HepG2 (cell line): Measurements from ENCODE around the gene MTHFR. TPM values are rescaled to one million over a fixed set of nuclear protein-coding genes. Genes with fewer than 3 reads are reported as not detected.

Source experiments
- ATAC-seq: fragments of 200-7000 bp; cut with Tn5 transposase; 3 replicates; pipeline ENCODE4 v1.9.1; 2020; ENCODE audit warnings: mild to moderate bottlenecking, moderate library complexity
- BruUV-seq: library from RNA; stranded (reverse); fragments of 400-500 nt; replicated peaks from 2 replicates; lab custom pipeline; 2021; lab: Mats Ljungman, UMichigan
- CTCF ChIA-PET: fragments of 300-600 bp; formaldehyde crosslinking; extraction: SDS; loops from one replicate; lab custom pipeline; 2021; ENCODE audit warnings: low total read pairs, inconsistent platforms, low intra/inter-chr PET ratio; lab: Yijun Ruan, JAX
- POLR2A ChIA-PET: fragments of 350-600 bp; sonication (Branson Sonifier 250); formaldehyde crosslinking; loops from one replicate; lab custom pipeline; 2020; ENCODE audit warnings: antibody characterized with exemption, inconsistent platforms; lab: Yijun Ruan, JAX
- DNase-seq: peaks from one replicate; pipeline ENCODE4 v3.0.0-alpha.2; 2015; ENCODE audit warnings: low spot score
- FAIRE-seq: peaks from 3 replicates; lab custom pipeline; 2011; peaks lifted over from hg19 to GRCh38; lab: Jason Lieb, UNC
- H2AFZ ChIP-seq: one replicate; pipeline ENCODE4 v1.6.1; 2011; ENCODE audit warnings: low read length, inconsistent platforms
- H3K27ac ChIP-seq: fragments of 300-600 bp; 3 replicates; pipeline ENCODE4 v1.8.0; 2011; ENCODE audit warnings: mixed run types, mild to moderate bottlenecking, mixed read lengths, low read length, inconsistent platforms; ENCODE audit not compliant: insufficient read depth; ENCODE audit errors: extremely low read length
- H3K27me3 ChIP-seq, 2 experiments: fragments of 200-600 bp in 1 of 2; 2 replicates in 1 of 2; 3 replicates in 1 of 2; pipeline versions ENCODE4 v1.6.0 to v1.8.0; 2011; ENCODE audit warnings: low read length in 2 of 2, mild to moderate bottlenecking in 2 of 2, moderate library complexity in 2 of 2, inconsistent platforms in 1 of 2; ENCODE audit not compliant: insufficient read depth in 2 of 2, control insufficient read depth in 1 of 2
- H3K36me3 ChIP-seq, 2 experiments: fragments of 200-600 bp in 1 of 2; replicated peaks in 1 of 2; 2 replicates in 1 of 2; 3 replicates in 1 of 2; pipeline versions ENCODE4 v1.5.1 to v1.8.0; 2011; ENCODE audit warnings: low read length in 2 of 2, inconsistent platforms in 1 of 2; ENCODE audit not compliant: insufficient read depth in 2 of 2, control insufficient read depth in 1 of 2
- H3K4me1 ChIP-seq: 2 replicates; pipeline ENCODE4 v1.5.1; 2012; ENCODE audit warnings: low read length, inconsistent platforms; ENCODE audit not compliant: insufficient read depth
- H3K4me2 ChIP-seq: 2 replicates; pipeline ENCODE4 v1.6.0; 2011; ENCODE audit warnings: low read depth, low read length, inconsistent platforms
- H3K4me3 ChIP-seq, 3 experiments: fragments of 200-600 bp in 1 of 3; sonication (generic), shearing (Covaris generic) in 1 of 3; replicated peaks in 1 of 3; 2 replicates each; pipeline ENCODE4 v1.5.1; 2011 to 2016; ENCODE audit warnings: low read length in 3 of 3, inconsistent platforms in 2 of 3, low read depth in 2 of 3, mild to moderate bottlenecking in 2 of 3, control low read depth in 1 of 3, mixed read lengths in 1 of 3; ENCODE audit not compliant: insufficient read depth in 1 of 3
- H3K79me2 ChIP-seq: one replicate; pipeline ENCODE4 v1.6.1; 2011; ENCODE audit warnings: low read length, inconsistent platforms; ENCODE audit not compliant: insufficient read depth
- H3K9ac ChIP-seq: 2 replicates; pipeline ENCODE4 v1.6.0; 2011; ENCODE audit warnings: mild to moderate bottlenecking, low read depth, low read length, inconsistent platforms; ENCODE audit not compliant: insufficient read depth
- H3K9me3 ChIP-seq: 2 replicates; pipeline ENCODE4 v1.5.1; 2012; ENCODE audit warnings: mild to moderate bottlenecking, low read length
- H4K20me1 ChIP-seq: 2 replicates; pipeline ENCODE4 v1.6.0; 2011; ENCODE audit warnings: inconsistent platforms, mild to moderate bottlenecking, low read length, moderate library complexity; ENCODE audit not compliant: insufficient read depth
- FOXP1 ChIP-seq, 2 experiments: fragments of 450-650 bp in 1 of 2; IDR thresholded peaks; 2 replicates each; pipeline ENCODE4 v1.6.1; 2017 to 2018; ENCODE audit warnings: antibody characterized with exemption in 1 of 2
- SMAD9 ChIP-seq: sonication (generic); formaldehyde crosslinking; IDR thresholded peaks from 2 replicates; pipeline ENCODE4 v1.5.1; 2020; ENCODE audit warnings: mild to moderate bottlenecking, missing genetic modification reagents
- ZNF17 ChIP-seq: sonication (generic); formaldehyde crosslinking; IDR thresholded peaks from 2 replicates; pipeline ENCODE4 v1.5.0; 2020; ENCODE audit warnings: mild to moderate bottlenecking, missing genetic modification reagents
- ZNF432 ChIP-seq: sonication (generic); formaldehyde crosslinking; IDR thresholded peaks from 2 replicates; pipeline ENCODE4 v1.5.0; 2020; ENCODE audit warnings: missing genetic modification reagents, mild to moderate bottlenecking, borderline replicate concordance
- ZNF781 ChIP-seq: sonication (generic); formaldehyde crosslinking; IDR thresholded peaks from 2 replicates; pipeline ENCODE4 v1.5.1; 2020; ENCODE audit warnings: borderline replicate concordance, mild to moderate bottlenecking, missing genetic modification reagents; ENCODE audit errors: not compliant biosample characterization
- ZNF850 ChIP-seq: sonication (generic); formaldehyde crosslinking; conservative IDR thresholded peaks from 2 replicates; pipeline ENCODE4 v1.9.0; 2021; ENCODE audit warnings: mild to moderate bottlenecking, missing genetic modification reagents
- WGBS: methylation state at CpG from one replicate; pipeline ENCODE4 v1.1.6; 2017; ENCODE audit warnings: low lambda C conversion rate; 5-methylcytosine and 5-hydroxymethylcytosine counted together
- in situ Hi-C: cut with HindIII; loops from 2 replicates; pipeline ENCODE4 v1.10.0; 2017; ENCODE audit warnings: low pct_unique_long_range_greater_than_20kb; ENCODE audit not compliant: extremely low pct_ligation_motif_present
- intact Hi-C: fragments of 100-400 bp; cut with micrococcal nuclease; formaldehyde crosslinking; loops from one replicate; pipeline ENCODE4 v1.10.0; 2022; ENCODE audit not compliant: unreplicated experiment
- polyA plus RNA-seq, 8 experiments: library from polyadenylated mRNA; depleted of rRNA in 3 of 8; stranded (reverse) in 7 of 8; unstranded in 1 of 8; fragments of >200 nt; fragmentation: Illumina TruSeq in 4 of 8; extraction: Trizol in 4 of 8; gene quantifications; 2 replicates each; pipeline versions ENCODE4 v1.2.1 to v1.2.3, GENCODE V29; 2011 to 2016; ENCODE audit warnings: low read depth in 4 of 8, missing spikeins in 1 of 8, mixed read lengths in 1 of 8; ENCODE audit not compliant: insufficient read depth in 1 of 8
- total RNA-seq, 5 experiments: library from RNA; depleted of rRNA; stranded (reverse); fragments of >200 nt; fragmentation: Illumina TruSeq; extraction: Trizol; gene quantifications; 2 replicates each; pipeline ENCODE4 v1.2.3, GENCODE V29; 2016; ENCODE audit warnings: low read depth in 1 of 5
- TF ChIP-seq, protein P1 (sequence below): sonication (generic); formaldehyde crosslinking; IDR thresholded peaks from 2 replicates; pipeline ENCODE4 v1.5.0; 2020; ENCODE audit warnings: mild to moderate bottlenecking, missing genetic modification reagents
- TF ChIP-seq, protein P2 (sequence below): sonication (generic); formaldehyde crosslinking; IDR thresholded peaks from 2 replicates; pipeline ENCODE4 v1.4.0; 2020; ENCODE audit warnings: missing genetic modification reagents, mild to moderate bottlenecking, borderline replicate concordance
- TF ChIP-seq, protein P3 (sequence below): sonication (generic); formaldehyde crosslinking; IDR thresholded peaks from 2 replicates; pipeline ENCODE4 v1.5.0; 2020; ENCODE audit warnings: missing genetic modification reagents, mild to moderate bottlenecking, borderline replicate concordance
- TF ChIP-seq, protein P4 (sequence below): sonication (generic); formaldehyde crosslinking; IDR thresholded peaks from 2 replicates; pipeline ENCODE4 v1.5.1; 2020; ENCODE audit warnings: missing genetic modification reagents, mild to moderate bottlenecking, borderline replicate concordance

Gene MTHFR
- total and polyA plus RNA-seq, 2 of the 13 experiments (the other 11 are each of a cell fraction or from before 2014, with no cell fraction given): 3.8 to 8.2 TPM

DNA sequence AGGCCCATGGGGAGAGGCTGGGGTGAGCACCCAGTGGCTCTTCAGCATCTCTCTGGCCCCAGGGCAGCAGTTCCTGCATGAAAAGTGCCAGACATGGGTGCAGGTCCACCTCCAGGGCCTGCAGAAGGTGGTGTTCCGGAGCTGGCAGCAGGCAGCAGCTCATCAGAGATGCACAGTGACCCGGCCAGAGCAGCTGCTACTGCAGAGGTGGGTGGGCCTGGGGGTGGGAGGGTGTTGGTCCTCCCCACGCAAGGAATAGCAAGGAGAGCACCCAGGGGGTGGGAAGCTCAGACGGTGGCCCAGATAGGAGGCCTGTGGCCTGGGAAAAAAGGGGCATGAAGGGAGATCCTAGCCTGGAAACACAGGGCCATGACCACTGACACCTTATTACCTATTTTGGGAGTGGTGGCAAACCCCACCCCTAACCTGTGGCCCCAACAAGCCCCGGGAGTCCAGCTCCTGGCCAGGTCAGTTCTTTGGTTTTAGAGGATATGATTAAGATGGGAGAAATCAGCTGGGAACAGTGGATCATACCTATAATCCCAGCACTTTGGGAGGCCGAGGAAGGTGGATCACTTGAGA is 23.5 kb downstream of the MTHFR start:
- no peaks in the 10 kb centered on the region for H3K9me3 ChIP-seq
- no peaks in the 10 kb centered on the region for H3K36me3 ChIP-seq
- ChIA-PET POLR2A (interaction anchor here (0.6 kb wide), 1 partner anchor 16 kb away, joined by 3 read pairs; no protein-coding TSS in a partner anchor), CTCF (no interaction called here)
- BruUV-seq: no TSS peak
- no peak for FAIRE-seq
- H4K20me1 ChIP-seq: no peaks in the 10 kb centered on the region
- no peak overlapping the region for H2AFZ ChIP-seq
- ATAC-seq: no peak
- peaks cover 1 to 8% of the 10 kb centered on the region in 2 experiments; a peak in 3 of 5 replicates for H3K27me3 ChIP-seq
- in situ Hi-C loops: no loop called here
- TF ChIP-seq, protein P1, sequence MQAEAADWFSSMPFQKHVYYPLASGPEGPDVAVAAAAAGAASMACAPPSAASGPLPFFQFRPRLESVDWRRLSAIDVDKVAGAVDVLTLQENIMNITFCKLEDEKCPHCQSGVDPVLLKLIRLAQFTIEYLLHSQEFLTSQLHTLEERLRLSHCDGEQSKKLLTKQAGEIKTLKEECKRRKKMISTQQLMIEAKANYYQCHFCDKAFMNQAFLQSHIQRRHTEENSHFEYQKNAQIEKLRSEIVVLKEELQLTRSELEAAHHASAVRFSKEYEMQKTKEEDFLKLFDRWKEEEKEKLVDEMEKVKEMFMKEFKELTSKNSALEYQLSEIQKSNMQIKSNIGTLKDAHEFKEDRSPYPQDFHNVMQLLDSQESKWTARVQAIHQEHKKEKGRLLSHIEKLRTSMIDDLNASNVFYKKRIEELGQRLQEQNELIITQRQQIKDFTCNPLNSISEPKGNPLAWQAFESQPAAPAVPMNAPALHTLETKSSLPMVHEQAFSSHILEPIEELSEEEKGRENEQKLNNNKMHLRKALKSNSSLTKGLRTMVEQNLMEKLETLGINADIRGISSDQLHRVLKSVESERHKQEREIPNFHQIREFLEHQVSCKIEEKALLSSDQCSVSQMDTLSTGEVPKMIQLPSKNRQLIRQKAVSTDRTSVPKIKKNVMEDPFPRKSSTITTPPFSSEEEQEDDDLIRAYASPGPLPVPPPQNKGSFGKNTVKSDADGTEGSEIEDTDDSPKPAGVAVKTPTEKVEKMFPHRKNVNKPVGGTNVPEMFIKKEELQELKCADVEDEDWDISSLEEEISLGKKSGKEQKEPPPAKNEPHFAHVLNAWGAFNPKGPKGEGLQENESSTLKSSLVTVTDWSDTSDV (CRISPR knock-in tag): no peak
- no peak for TF ChIP-seq ZNF432
- TF ChIP-seq, all 625 proteins: peak for 0
- Histone ChIP-seq H3K4me3 (no peak overlapping the region), H3K79me2 (no peaks in the 10 kb centered on the region), H3K27ac (no peak overlapping the region), H3K4me1 (peaks cover 46% of the 10 kb centered on the region), H3K9ac (no peak overlapping the region), H3K4me2 (no peak overlapping the region)
- no peak for DNase-seq
- WGBS: 16% methylated on average over 5 of the region's 6 CpGs
- intact Hi-C loops: no loop called here

DNA sequence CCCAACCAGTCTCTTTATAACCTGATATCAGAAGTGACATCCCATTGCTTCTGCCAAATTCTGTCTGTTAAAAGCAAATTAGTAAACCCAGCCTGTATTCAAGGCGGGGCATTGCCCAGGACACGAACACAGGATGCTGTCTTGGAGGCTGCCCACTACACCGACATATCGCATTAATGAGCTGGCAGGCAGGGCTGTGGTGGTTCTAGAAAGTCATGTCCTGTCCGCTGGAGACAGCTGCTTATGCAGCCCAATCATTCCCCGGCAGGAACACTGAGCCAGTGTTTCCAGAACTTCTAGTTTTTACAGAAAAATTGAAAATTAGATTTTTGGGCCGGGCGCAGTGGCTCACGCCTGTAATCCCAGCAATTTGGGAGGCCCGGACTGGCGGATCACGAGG is 24.5 kb downstream of the MTHFR start:
- no peaks in the 10 kb centered on the region for H3K79me2 ChIP-seq
- no peak overlapping the region for H3K4me2 ChIP-seq
- 68% methylated on average over 10 of the region's 12 CpGs for WGBS
- ATAC-seq (no peak), DNase-seq (no peak), FAIRE-seq (no peak)
- no peaks in the 10 kb centered on the region for H4K20me1 ChIP-seq
- H3K9ac ChIP-seq: no peak overlapping the region
- no peak overlapping the region for H3K4me3 ChIP-seq
- H3K27ac ChIP-seq: no peak overlapping the region
- intact Hi-C loops (no loop called here), in situ Hi-C loops (no loop called here)
- H3K27me3 ChIP-seq: peaks cover 4 to 8% of the 10 kb centered on the region in 2 experiments; a peak in 3 of 5 replicates
- BruUV-seq: no TSS peak
- peaks cover 42% of the 10 kb centered on the region for H3K4me1 ChIP-seq
- H3K9me3 ChIP-seq: no peaks in the 10 kb centered on the region
- TF ChIP-seq ZNF17 (no peak), ZNF850 (no peak), SMAD9 (CRISPR knock-in tag) (no peak), ZNF781 (no peak), FOXP1 (IDR thresholded peaks at IDR 0.05) (no peak), FOXP1 (CRISPR knock-in tag; IDR thresholded peaks at IDR 0.05) (no peak)
- TF ChIP-seq, protein P2, sequence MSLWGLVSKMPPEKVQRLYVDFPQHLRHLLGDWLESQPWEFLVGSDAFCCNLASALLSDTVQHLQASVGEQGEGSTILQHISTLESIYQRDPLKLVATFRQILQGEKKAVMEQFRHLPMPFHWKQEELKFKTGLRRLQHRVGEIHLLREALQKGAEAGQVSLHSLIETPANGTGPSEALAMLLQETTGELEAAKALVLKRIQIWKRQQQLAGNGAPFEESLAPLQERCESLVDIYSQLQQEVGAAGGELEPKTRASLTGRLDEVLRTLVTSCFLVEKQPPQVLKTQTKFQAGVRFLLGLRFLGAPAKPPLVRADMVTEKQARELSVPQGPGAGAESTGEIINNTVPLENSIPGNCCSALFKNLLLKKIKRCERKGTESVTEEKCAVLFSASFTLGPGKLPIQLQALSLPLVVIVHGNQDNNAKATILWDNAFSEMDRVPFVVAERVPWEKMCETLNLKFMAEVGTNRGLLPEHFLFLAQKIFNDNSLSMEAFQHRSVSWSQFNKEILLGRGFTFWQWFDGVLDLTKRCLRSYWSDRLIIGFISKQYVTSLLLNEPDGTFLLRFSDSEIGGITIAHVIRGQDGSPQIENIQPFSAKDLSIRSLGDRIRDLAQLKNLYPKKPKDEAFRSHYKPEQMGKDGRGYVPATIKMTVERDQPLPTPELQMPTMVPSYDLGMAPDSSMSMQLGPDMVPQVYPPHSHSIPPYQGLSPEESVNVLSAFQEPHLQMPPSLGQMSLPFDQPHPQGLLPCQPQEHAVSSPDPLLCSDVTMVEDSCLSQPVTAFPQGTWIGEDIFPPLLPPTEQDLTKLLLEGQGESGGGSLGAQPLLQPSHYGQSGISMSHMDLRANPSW (CRISPR knock-in tag): no peak
- TF ChIP-seq, protein P3, sequence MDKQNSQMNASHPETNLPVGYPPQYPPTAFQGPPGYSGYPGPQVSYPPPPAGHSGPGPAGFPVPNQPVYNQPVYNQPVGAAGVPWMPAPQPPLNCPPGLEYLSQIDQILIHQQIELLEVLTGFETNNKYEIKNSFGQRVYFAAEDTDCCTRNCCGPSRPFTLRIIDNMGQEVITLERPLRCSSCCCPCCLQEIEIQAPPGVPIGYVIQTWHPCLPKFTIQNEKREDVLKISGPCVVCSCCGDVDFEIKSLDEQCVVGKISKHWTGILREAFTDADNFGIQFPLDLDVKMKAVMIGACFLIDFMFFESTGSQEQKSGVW (CRISPR knock-in tag): no peak
- TF ChIP-seq, protein P4, sequence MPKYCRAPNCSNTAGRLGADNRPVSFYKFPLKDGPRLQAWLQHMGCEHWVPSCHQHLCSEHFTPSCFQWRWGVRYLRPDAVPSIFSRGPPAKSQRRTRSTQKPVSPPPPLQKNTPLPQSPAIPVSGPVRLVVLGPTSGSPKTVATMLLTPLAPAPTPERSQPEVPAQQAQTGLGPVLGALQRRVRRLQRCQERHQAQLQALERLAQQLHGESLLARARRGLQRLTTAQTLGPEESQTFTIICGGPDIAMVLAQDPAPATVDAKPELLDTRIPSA (CRISPR knock-in tag): no peak
- ChIA-PET POLR2A (no interaction called here), CTCF (no interaction called here)
- H2AFZ ChIP-seq: no peak overlapping the region
- no peaks in the 10 kb centered on the region for H3K36me3 ChIP-seq
